Neural progenitor cell (in vitro differentiated cells): Measurements from ENCODE around the gene C22orf39. TPM values are rescaled to one million over a fixed set of nuclear protein-coding genes. Genes with fewer than 3 reads are reported as not detected.

Source experiments
- DNase-seq: peaks from one replicate; pipeline ENCODE4 v3.0.0-alpha.2; 2016; ENCODE audit warnings: low spot score
- H2AFZ ChIP-seq: fragments of 200-600 bp; sonication (generic); replicated peaks from 2 replicates; pipeline ENCODE4 v1.6.1; 2016; ENCODE audit warnings: antibody characterized with exemption
- H3F3A ChIP-seq: fragments of 200-600 bp; sonication (generic); 2 replicates; pipeline ENCODE4 v1.6.1; 2016; ENCODE audit warnings: antibody characterized with exemption, low read depth
- H3K27ac ChIP-seq: fragments of 200-600 bp; sonication (generic); 2 replicates; pipeline ENCODE4 v1.5.1; 2016; ENCODE audit warnings: mild to moderate bottlenecking
- H3K27me3 ChIP-seq: fragments of 200-600 bp; sonication (generic); 2 replicates; pipeline ENCODE4 v1.6.1; 2016; ENCODE audit warnings: mild to moderate bottlenecking, moderate library complexity
- H3K36me3 ChIP-seq: fragments of 200-600 bp; sonication (generic); 2 replicates; pipeline ENCODE4 v1.5.1; 2016
- H3K4me1 ChIP-seq: fragments of 200-600 bp; sonication (generic); 2 replicates; pipeline ENCODE4 v1.6.1; 2016; ENCODE audit warnings: mixed run types
- H3K4me2 ChIP-seq: fragments of 200-600 bp; sonication (generic); 2 replicates; pipeline ENCODE4 v1.6.1; 2016
- H3K4me3 ChIP-seq: fragments of 200-600 bp; sonication (generic); 2 replicates; pipeline ENCODE4 v1.5.1; 2016
- H3K79me2 ChIP-seq: fragments of 200-600 bp; sonication (generic); 2 replicates; pipeline ENCODE4 v1.6.1; 2016; ENCODE audit warnings: low read depth
- H3K9ac ChIP-seq: fragments of 200-600 bp; sonication (generic); 2 replicates; pipeline ENCODE4 v1.6.1; 2016
- H3K9me3 ChIP-seq: fragments of 200-600 bp; sonication (generic); 2 replicates; pipeline ENCODE4 v1.5.1; 2016; ENCODE audit warnings: low read depth
- H4K20me1 ChIP-seq: fragments of 200-600 bp; sonication (generic); 2 replicates; pipeline ENCODE4 v1.6.1; 2016; ENCODE audit warnings: low read depth
- H3K27ac Mint-ChIP-seq: 3 replicates; pipeline ENCODE4 v1.8.0; 2021; ENCODE audit warnings: mixed read lengths
- H3K27me3 Mint-ChIP-seq: 2 replicates; pipeline ENCODE4 v1.8.0; 2022; ENCODE audit warnings: low read depth, mild to moderate bottlenecking, inconsistent platforms, moderate library complexity, mixed read lengths; ENCODE audit not compliant: insufficient read depth
- H3K36me3 Mint-ChIP-seq: 3 replicates; pipeline ENCODE4 v1.8.0; 2021; ENCODE audit warnings: mixed read lengths
- H3K4me1 Mint-ChIP-seq: 3 replicates; pipeline ENCODE4 v1.8.0; 2021; ENCODE audit warnings: mixed read lengths
- H3K4me3 Mint-ChIP-seq: 3 replicates; pipeline ENCODE4 v1.8.0; 2021; ENCODE audit warnings: mild to moderate bottlenecking, moderate library complexity, mixed read lengths
- H3K9me3 Mint-ChIP-seq: 3 replicates; pipeline ENCODE4 v1.8.0; 2020; ENCODE audit warnings: mixed read lengths
- CTCF ChIP-seq: fragments of 200-600 bp; sonication (generic); IDR thresholded peaks from 2 replicates; pipeline ENCODE4 v1.5.1; 2017; ENCODE audit warnings: antibody characterized with exemption, mild to moderate bottlenecking
- EZH2 ChIP-seq: fragments of 200-600 bp; sonication (generic); IDR thresholded peaks from 2 replicates; pipeline ENCODE4 v1.6.1; 2017; ENCODE audit warnings: antibody characterized with exemption, mild to moderate bottlenecking, moderate library complexity
- EZH2phosphoT487 ChIP-seq: fragments of 200-600 bp; sonication (generic); IDR thresholded peaks from 2 replicates; pipeline ENCODE4 v1.6.1; 2017; ENCODE audit warnings: antibody characterized with exemption
- total RNA-seq: library from RNA; depleted of rRNA; stranded (reverse); fragments of >200 nt; gene quantifications from 2 replicates; pipeline ENCODE4 v1.2.3, GENCODE V29; 2015; ENCODE audit warnings: low replicate concordance

C22orf39 gene
- total RNA-seq, 1 donor from 2014 or later, result 49.5 TPM

DNA sequence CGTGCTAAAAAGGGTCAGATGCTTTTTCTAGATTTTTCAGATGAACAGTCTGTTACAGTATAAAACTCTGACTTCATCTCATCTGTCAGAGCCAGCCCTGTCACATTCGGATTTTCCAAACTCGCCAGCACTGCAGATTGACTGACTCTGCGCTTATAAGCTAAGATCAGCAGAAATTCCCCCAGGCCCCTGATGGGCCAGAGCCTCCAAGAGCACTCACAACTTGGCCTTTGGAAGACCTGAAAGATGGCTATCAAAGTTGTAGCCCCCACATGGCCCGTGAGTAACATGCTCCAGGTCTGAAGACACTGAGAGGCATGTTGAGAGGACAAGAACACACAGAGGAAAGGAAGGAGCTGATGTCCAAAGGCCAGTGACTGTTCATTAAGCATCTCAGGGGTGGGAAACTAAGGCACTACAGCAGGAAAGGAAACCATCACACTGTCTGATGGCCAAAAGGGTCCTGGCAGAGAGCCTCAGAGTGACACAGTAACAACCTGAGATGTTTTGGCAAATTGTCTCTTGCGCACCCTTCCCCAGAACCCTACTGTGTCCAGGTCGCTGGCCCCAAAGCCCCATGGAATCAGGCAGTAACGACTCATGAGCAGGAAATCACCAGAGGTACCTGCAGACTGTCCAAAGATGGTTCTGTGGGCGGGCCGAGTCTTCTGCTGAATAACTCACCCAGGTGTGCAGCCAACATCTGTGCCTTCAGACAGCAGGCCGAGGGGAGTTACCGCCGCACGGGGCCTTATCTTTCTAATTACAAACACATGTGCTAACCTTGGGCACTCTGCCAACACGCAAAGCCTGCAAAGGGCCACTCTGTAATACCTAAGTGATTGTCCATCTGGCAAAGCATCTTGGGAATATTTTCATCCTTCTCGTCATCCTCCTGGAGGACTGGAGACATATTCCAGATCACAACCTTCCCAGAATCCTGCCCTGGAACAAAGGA lies 39.6 kb downstream of the C22orf39 start:
- no peak overlapping the region for H3K9ac ChIP-seq
- H3F3A ChIP-seq, result no peaks in the 10 kb centered on the region
- no peak overlapping the region for H3K4me2 ChIP-seq
- H3K36me3 ChIP-seq, result peaks cover 6% of the 10 kb centered on the region
- H3K9me3 ChIP-seq, result no peaks in the 10 kb centered on the region
- H3K27me3 ChIP-seq, result no peaks in the 10 kb centered on the region
- no peak overlapping the region for H2AFZ ChIP-seq
- no peak for DNase-seq
- H4K20me1 ChIP-seq, result peaks cover 36% of the 10 kb centered on the region
- TF ChIP-seq CTCF (no peak), EZH2phosphoT487 (no peak), EZH2 (no peak)
- Mint-ChIP-seq H3K36me3 (peaks cover 25% of the 10 kb centered on the region), H3K9me3 (no peaks in the 10 kb centered on the region), H3K27ac (no peak overlapping the region), H3K4me1 (peaks cover 2% of the 10 kb centered on the region), H3K27me3 (no peaks in the 10 kb centered on the region), H3K4me3 (no peak overlapping the region)
- H3K79me2 ChIP-seq, result peaks cover 25% of the 10 kb centered on the region
- no peaks in the 10 kb centered on the region for H3K4me1 ChIP-seq
- H3K27ac ChIP-seq, result no peak overlapping the region
- H3K4me3 ChIP-seq, result no peak overlapping the region

- Histone ChIP-seq H3K79me2 (peaks cover 15% of the 10 kb centered on the region), H3K36me3 (peaks cover 10% of the 10 kb centered on the region), H4K20me1 (peaks cover 25% of the 10 kb centered on the region), H2AFZ (no peak overlapping the region), H3K27ac (no peak overlapping the region), H3K9ac (no peak overlapping the region), H3K4me3 (no peak overlapping the region), H3F3A (no peaks in the 10 kb centered on the region), H3K4me1 (no peaks in the 10 kb centered on the region), H3K27me3 (no peaks in the 10 kb centered on the region), H3K9me3 (no peaks in the 10 kb centered on the region), H3K4me2 (no peak overlapping the region)
- TF ChIP-seq EZH2phosphoT487 (no peak), CTCF (no peak), EZH2 (no peak)
- peaks cover 25% of the 10 kb centered on the region for H3K36me3 Mint-ChIP-seq
- no peaks in the 10 kb centered on the region for H3K9me3 Mint-ChIP-seq
- no peak for DNase-seq
- H3K27me3 Mint-ChIP-seq, result no peaks in the 10 kb centered on the region
- no peak overlapping the region for H3K27ac Mint-ChIP-seq
- no peaks in the 10 kb centered on the region for H3K4me1 Mint-ChIP-seq
- no peak overlapping the region for H3K4me3 Mint-ChIP-seq
These were observed 40.7 kb downstream of the C22orf39 start for GRCh38 chr22:19406846-19407245.

- H3K4me1 ChIP-seq, result no peaks in the 10 kb centered on the region
- H3K27ac ChIP-seq, result no peak overlapping the region
- H3K4me3 ChIP-seq, result no peak overlapping the region
- Mint-ChIP-seq H3K36me3 (peaks cover 25% of the 10 kb centered on the region), H3K4me1 (no peaks in the 10 kb centered on the region), H3K9me3 (no peaks in the 10 kb centered on the region), H3K4me3 (no peak overlapping the region), H3K27me3 (no peaks in the 10 kb centered on the region), H3K27ac (no peak overlapping the region)
- no peak overlapping the region for H2AFZ ChIP-seq
- H3K4me2 ChIP-seq, result no peak overlapping the region
- no peaks in the 10 kb centered on the region for H3K27me3 ChIP-seq
- TF ChIP-seq EZH2phosphoT487, result no peak
- TF ChIP-seq EZH2, result no peak
- TF ChIP-seq CTCF, result no peak
- H3F3A ChIP-seq, result no peaks in the 10 kb centered on the region
- peaks cover 10% of the 10 kb centered on the region for H3K79me2 ChIP-seq
- DNase-seq, result no peak
- H3K9ac ChIP-seq, result no peak overlapping the region
- no peaks in the 10 kb centered on the region for H3K9me3 ChIP-seq
- H3K36me3 ChIP-seq, result peaks cover 10% of the 10 kb centered on the region
- peaks cover 20% of the 10 kb centered on the region for H4K20me1 ChIP-seq
These were observed 41.2 kb downstream of the C22orf39 start for GRCh38 chr22:19406281-19406811.
